ENCODE measurements around the gene SCAANT1. TPM values are rescaled to one million over a fixed set of nuclear protein-coding genes. Genes with fewer than 3 reads are reported as not detected.
A peak's percentile ranks its signal among the peaks of the same experiment; 100 is the strongest.

SCAANT1 gene
- total and polyA plus RNA-seq, 9 donors = 0.53 to 1.4 TPM; not detected in 7

DNA sequence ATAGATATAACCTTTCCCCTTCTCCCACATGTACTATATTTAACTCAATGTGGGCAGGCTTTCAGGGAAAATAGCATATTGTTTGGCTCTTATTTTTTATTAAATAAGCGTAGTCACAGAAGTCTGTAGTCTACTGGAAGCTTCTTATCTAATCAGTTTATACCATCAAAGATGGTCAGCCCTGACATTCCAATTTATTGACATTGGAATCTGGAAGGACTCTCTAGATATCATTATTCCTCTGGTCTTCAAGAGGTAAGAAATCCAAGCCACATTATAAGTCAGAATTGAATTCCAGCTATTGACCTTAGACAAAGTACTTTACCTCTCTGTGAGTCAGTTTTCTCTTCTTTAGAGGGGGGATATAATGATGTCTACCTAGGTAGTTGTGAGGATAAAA, 38.5 kb upstream of the SCAANT1 start:
- Histone ChIP-seq H3K27ac (ENCODE audit: low read length) (no peak overlapping the region), H3K9me3 (replicated peaks; ENCODE audit: control insufficient read depth, low read depth, low read length) (no peaks in the 10 kb centered on the region), H3K4me1 (ENCODE audit: control insufficient read depth, insufficient read depth, low read length) (peaks cover 2% of the 10 kb centered on the region), H3K36me3 (ENCODE audit: control insufficient read depth, insufficient read depth, low read length) (peaks cover 11% of the 10 kb centered on the region), H3K4me3 (ENCODE audit: low read length) (no peak overlapping the region), H3K27me3 (ENCODE audit: control insufficient read depth, insufficient read depth, low read length) (no peaks in the 10 kb centered on the region)
- no CpG with 5 or more reads among the region's 1 CpG for WGBS (ENCODE audit: insufficient coverage)
- DNase-seq = no peak

DNA sequence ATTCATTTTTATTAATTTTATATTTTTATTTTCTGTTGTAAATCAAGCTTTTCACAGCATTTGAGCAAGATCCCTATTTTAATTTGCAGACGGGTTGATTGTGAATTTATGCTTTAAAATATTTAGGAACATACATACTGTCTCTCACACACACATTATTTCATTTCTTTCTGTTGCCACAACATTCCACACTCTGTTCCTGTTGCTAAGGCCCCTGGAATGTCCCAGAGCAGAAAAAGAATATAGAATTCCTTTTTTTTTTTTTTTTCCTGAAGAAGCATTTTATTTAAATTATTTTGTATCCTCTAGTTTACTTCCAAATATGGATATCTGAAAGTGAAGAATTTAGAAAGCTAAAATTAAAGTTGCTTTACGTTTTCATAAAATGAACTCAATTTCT, 36.8 kb upstream of the SCAANT1 start:
- Histone ChIP-seq H3K4me1 (ENCODE audit: control insufficient read depth, insufficient read depth, low read length) (peaks cover 2% of the 10 kb centered on the region), H3K9me3 (replicated peaks; ENCODE audit: control insufficient read depth, low read depth, low read length) (no peaks in the 10 kb centered on the region), H3K27ac (ENCODE audit: low read length) (peak overlapping the region; percentile 80), H3K4me3 (ENCODE audit: low read length) (no peak overlapping the region), H3K36me3 (ENCODE audit: control insufficient read depth, insufficient read depth, low read length) (peaks cover 8% of the 10 kb centered on the region), H3K27me3 (ENCODE audit: control insufficient read depth, insufficient read depth, low read length) (no peaks in the 10 kb centered on the region)
- WGBS (ENCODE audit: insufficient coverage) = 80% methylated on average over 1 of the region's 2 CpGs
- DNase-seq = peak; percentile 90

DNA sequence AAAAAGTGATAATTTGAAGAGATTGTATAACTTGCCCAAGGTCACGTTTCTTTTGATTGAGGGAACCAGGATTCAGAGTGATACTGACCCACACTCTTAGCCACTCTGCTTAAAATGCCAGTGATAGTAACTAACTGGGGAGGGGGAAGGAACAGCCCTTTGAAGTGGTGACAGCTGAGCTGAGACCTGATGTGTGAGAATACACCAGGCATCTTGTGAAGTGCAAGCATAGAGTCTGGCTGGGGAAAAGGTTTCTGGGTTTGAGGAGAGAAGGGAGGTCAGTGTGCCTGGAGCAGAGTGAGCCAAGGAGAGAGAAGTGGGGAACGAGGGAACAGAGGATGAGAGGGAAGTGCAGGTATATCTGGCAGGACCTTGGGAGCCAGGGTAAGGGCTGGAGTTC, 35.4 kb upstream of the SCAANT1 start:
- H3K27me3 ChIP-seq (ENCODE audit: control insufficient read depth, insufficient read depth, low read length) = no peaks in the 10 kb centered on the region
- no peaks in the 10 kb centered on the region for H3K9me3 ChIP-seq (replicated peaks; ENCODE audit: control insufficient read depth, low read depth, low read length)
- peaks cover 2% of the 10 kb centered on the region for H3K4me1 ChIP-seq (ENCODE audit: control insufficient read depth, insufficient read depth, low read length)
- H3K4me3 ChIP-seq (ENCODE audit: low read length) = no peak overlapping the region
- 90% methylated on average over 1 of the region's 2 CpGs for WGBS (ENCODE audit: insufficient coverage)
- no peak overlapping the region for H3K27ac ChIP-seq (ENCODE audit: low read length)
- DNase-seq = no peak
- H3K36me3 ChIP-seq (ENCODE audit: control insufficient read depth, insufficient read depth, low read length) = peaks cover 4% of the 10 kb centered on the region

DNA sequence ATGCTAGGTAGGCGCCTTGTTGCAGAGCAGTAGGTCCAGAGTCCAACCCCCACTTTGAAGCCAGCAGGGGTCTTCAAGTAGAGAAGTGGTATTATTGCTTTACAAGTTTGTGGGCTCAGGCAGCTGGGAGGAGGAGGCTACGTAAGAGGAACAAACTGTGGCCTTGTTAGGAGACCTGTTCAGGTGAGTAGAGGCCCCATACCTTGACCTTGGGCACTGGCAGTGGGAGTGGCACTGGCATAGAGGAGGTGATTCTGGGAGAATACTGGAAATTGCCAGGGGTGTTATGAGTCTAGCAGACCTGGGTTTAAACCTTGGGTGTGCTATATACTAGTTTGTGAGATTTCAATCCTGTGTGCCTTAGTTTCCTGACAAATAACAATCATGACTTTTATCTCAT, 34.6 kb upstream of the SCAANT1 start:
- DNase-seq = no peak
- Histone ChIP-seq H3K27me3 (ENCODE audit: control insufficient read depth, insufficient read depth, low read length) (no peaks in the 10 kb centered on the region), H3K4me3 (ENCODE audit: low read length) (no peak overlapping the region), H3K9me3 (replicated peaks; ENCODE audit: control insufficient read depth, low read depth, low read length) (no peaks in the 10 kb centered on the region), H3K36me3 (ENCODE audit: control insufficient read depth, insufficient read depth, low read length) (peaks cover 4% of the 10 kb centered on the region), H3K27ac (ENCODE audit: low read length) (no peak overlapping the region), H3K4me1 (ENCODE audit: control insufficient read depth, insufficient read depth, low read length) (peaks cover 2% of the 10 kb centered on the region)
- 100% methylated on average over 1 of the region's 2 CpGs for WGBS (ENCODE audit: insufficient coverage)

DNA sequence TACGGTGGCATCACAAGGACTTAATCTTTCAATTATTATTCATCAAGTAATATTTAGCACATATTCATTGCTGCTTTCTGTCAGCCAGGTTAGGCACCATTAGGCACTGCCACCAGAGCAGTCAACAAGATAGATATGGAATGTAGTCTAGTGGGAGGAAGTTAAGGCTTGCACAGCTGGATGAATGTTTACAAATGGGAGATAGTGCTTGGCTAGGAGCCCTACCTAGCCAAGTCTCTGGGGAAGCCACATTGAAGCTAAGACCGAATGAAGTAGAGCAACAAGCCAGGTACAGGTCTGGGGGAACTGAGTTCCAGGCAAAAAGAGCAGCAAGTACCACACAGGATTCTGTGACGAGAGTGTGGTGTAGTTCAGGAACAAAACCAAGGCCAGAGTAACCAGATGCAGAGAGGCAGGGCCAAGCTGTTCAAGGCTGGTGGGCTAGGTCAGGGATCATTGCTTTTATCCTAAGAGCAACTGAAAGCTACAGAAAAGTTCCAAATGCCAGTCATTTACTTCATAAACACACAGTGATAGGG, 33.4 kb upstream of the SCAANT1 start:
- H3K27ac ChIP-seq (ENCODE audit: low read length) = no peak overlapping the region
- H3K4me1 ChIP-seq (ENCODE audit: control insufficient read depth, insufficient read depth, low read length) = peaks cover 2% of the 10 kb centered on the region
- H3K36me3 ChIP-seq (ENCODE audit: control insufficient read depth, insufficient read depth, low read length) = peaks cover 8% of the 10 kb centered on the region
- H3K9me3 ChIP-seq (replicated peaks; ENCODE audit: control insufficient read depth, low read depth, low read length) = no peaks in the 10 kb centered on the region
- DNase-seq = no peak
- no peaks in the 10 kb centered on the region for H3K27me3 ChIP-seq (ENCODE audit: control insufficient read depth, insufficient read depth, low read length)
- WGBS (ENCODE audit: insufficient coverage) = 77% methylated on average over 3 of the region's 3 CpGs
- H3K4me3 ChIP-seq (ENCODE audit: low read length) = no peak overlapping the region

DNA sequence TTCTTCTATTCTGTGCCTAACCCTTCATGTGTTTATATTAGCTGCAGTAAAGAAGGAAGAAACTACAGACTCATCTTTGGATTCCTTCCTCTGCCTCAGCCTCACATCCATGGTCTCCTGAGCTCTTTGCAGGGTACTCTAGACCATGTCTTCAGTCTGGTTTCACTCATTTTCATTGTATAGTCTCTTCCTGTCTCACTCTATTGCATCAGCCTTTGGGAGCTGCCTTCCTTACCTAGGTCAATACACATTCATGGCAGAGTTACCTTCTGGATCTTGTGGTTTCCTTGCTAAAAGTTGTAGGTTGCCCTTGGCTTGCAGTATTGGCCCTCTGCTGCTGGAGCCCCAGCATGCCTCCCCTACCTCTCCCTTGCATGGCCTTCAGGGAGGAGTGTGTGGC, 31.5 kb upstream of the SCAANT1 start:
- Histone ChIP-seq H3K36me3 (ENCODE audit: control insufficient read depth, insufficient read depth, low read length) (peaks cover 11% of the 10 kb centered on the region), H3K27ac (ENCODE audit: low read length) (no peak overlapping the region), H3K9me3 (replicated peaks; ENCODE audit: control insufficient read depth, low read depth, low read length) (no peaks in the 10 kb centered on the region), H3K27me3 (ENCODE audit: control insufficient read depth, insufficient read depth, low read length) (no peaks in the 10 kb centered on the region), H3K4me3 (ENCODE audit: low read length) (no peak overlapping the region), H3K4me1 (ENCODE audit: control insufficient read depth, insufficient read depth, low read length) (peaks cover 2% of the 10 kb centered on the region)
- no peak for DNase-seq

DNA sequence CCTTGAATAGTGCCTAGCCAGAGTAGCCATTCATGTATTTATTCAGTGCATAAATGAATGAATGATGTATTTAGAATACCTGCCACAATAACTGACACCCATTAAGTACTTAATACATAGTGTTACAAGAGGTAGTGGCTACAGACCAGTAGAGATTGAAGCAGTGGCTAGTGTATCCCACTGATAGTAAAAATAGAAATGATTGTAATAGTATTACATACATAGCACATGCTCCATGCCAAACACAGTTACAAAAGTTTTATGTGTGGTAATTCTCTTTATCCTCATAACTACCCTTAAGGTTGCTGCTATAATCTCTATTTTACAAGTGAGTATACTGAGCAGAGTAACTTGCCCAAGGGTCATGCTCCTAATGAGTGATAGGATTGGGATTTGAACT, 30.3 kb upstream of the SCAANT1 start:
- H3K9me3 ChIP-seq (replicated peaks; ENCODE audit: control insufficient read depth, low read depth, low read length) = no peaks in the 10 kb centered on the region
- H3K27ac ChIP-seq (ENCODE audit: low read length) = no peak overlapping the region
- no peak for DNase-seq
- H3K27me3 ChIP-seq (ENCODE audit: control insufficient read depth, insufficient read depth, low read length) = no peaks in the 10 kb centered on the region
- H3K4me1 ChIP-seq (ENCODE audit: control insufficient read depth, insufficient read depth, low read length) = no peaks in the 10 kb centered on the region
- peaks cover 11% of the 10 kb centered on the region for H3K36me3 ChIP-seq (ENCODE audit: control insufficient read depth, insufficient read depth, low read length)
- H3K4me3 ChIP-seq (ENCODE audit: low read length) = no peak overlapping the region

DNA sequence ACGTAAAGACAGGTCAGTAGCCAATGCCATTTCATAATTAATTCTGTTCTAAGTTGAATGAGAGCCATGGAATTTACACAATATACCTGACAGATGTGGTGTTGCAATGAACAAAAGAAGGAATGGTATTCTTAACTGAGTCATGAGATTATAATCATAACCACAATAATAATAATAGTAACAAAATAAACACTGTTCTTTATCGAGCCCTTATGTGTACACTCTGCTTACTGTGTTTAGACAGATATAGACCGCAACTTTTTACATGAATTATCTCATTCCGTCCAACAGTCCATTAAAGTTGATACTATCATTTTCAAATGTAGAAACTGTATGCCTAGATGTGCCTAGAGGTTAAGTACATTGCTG, 28.2 kb upstream of the SCAANT1 start:
- Histone ChIP-seq H3K27ac (ENCODE audit: low read length) (no peak overlapping the region), H3K9me3 (replicated peaks; ENCODE audit: control insufficient read depth, low read depth, low read length) (no peaks in the 10 kb centered on the region), H3K36me3 (ENCODE audit: control insufficient read depth, insufficient read depth, low read length) (peaks cover 11% of the 10 kb centered on the region), H3K27me3 (ENCODE audit: control insufficient read depth, insufficient read depth, low read length) (no peaks in the 10 kb centered on the region), H3K4me3 (ENCODE audit: low read length) (no peak overlapping the region), H3K4me1 (ENCODE audit: control insufficient read depth, insufficient read depth, low read length) (no peaks in the 10 kb centered on the region)
- no peak for DNase-seq
- WGBS (ENCODE audit: insufficient coverage) = no CpG with 5 or more reads among the region's 4 CpGs

DNA sequence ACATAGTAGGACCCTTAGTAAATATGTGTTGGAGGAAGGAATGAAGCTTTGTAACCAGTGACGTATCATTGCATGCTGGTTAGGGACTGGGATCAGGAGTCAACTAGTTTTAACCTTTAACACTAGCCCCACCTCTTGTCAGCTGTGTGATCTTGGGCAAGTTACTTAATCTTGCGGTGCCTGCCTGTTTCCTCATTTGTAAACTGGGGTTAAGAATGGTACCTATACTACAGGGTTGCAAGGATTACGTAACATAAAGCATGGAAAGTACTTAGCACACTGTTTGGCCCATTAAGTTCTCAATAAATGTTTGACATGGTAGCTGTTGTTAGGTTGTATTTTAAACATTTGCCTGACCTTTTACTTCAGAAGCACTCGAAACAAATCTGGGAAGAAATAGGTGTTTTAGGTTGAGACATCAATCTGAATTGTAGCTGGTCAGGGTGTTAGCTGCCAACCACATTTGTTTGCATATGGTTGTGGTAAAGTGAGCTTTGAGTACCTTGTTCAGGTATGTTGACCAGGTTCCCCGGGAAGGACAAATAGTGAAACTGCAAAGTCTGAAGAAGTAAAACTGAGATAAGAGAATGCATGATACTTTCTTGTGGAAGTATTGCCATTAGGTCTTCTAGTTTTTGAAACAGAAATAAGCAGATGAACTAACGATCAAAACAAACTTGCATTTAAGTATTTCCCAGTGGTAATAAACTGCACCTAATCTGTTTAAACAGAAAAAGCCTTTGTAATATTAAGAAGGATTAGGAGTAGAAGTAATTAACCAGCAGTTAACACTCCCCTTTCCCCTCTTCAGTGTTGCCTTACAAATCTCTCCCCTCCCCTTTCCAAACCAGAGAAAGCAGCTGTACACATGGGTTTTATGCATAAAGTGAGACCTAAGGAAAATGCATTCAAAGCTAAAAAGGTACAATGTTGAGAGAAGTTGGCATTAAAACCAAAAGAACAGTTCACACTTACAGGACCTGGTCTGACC, 25.8 kb upstream of the SCAANT1 start:
- H3K4me1 ChIP-seq (ENCODE audit: control insufficient read depth, insufficient read depth, low read length) = no peaks in the 10 kb centered on the region
- no peak overlapping the region for H3K27ac ChIP-seq (ENCODE audit: low read length)
- WGBS (ENCODE audit: insufficient coverage) = 82% methylated on average over 2 of the region's 6 CpGs
- H3K9me3 ChIP-seq (replicated peaks; ENCODE audit: control insufficient read depth, low read depth, low read length) = no peaks in the 10 kb centered on the region
- H3K4me3 ChIP-seq (ENCODE audit: low read length) = no peak overlapping the region
- H3K36me3 ChIP-seq (ENCODE audit: control insufficient read depth, insufficient read depth, low read length) = peaks cover 7% of the 10 kb centered on the region
- DNase-seq = no peak
- H3K27me3 ChIP-seq (ENCODE audit: control insufficient read depth, insufficient read depth, low read length) = no peaks in the 10 kb centered on the region

DNA sequence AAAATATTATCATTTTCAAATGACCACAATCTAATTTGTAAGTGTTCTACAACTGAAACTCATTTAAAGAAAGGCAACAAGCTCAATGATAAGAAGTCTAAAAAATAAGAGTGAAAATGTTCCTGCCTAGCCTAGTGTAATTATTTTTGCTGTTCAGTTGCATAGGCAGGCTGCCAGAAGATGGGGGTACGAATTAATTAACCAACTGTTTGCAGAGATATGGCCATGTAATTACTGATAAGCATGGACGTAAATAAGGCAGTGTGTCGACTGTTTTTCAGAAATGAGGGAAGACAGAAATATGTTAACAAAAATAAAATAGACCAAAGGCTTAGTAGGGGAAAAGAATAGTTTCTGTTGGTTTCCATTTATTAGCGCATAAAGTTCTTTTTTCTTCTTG, 24.7 kb upstream of the SCAANT1 start:
- H3K27me3 ChIP-seq (ENCODE audit: control insufficient read depth, insufficient read depth, low read length) = no peaks in the 10 kb centered on the region
- H3K4me1 ChIP-seq (ENCODE audit: control insufficient read depth, insufficient read depth, low read length) = no peaks in the 10 kb centered on the region
- DNase-seq = no peak
- no peak overlapping the region for H3K27ac ChIP-seq (ENCODE audit: low read length)
- no peak overlapping the region for H3K4me3 ChIP-seq (ENCODE audit: low read length)
- H3K9me3 ChIP-seq (replicated peaks; ENCODE audit: control insufficient read depth, low read depth, low read length) = no peaks in the 10 kb centered on the region
- H3K36me3 ChIP-seq (ENCODE audit: control insufficient read depth, insufficient read depth, low read length) = peaks cover 7% of the 10 kb centered on the region
- 87% methylated on average over 3 of the region's 4 CpGs for WGBS (ENCODE audit: insufficient coverage)

All from muscle of leg (tissue), 11 donors.